ENCODE results near the gene ACTR5. TPM values are rescaled to one million over a fixed set of nuclear protein-coding genes. Genes with fewer than 3 reads are reported as not detected.
A peak's percentile ranks its signal among the peaks of the same experiment; 100 is the strongest.

Gene ACTR5
- total RNA-seq, 1 donor from 2014 or later, result 17.3 TPM

DNA sequence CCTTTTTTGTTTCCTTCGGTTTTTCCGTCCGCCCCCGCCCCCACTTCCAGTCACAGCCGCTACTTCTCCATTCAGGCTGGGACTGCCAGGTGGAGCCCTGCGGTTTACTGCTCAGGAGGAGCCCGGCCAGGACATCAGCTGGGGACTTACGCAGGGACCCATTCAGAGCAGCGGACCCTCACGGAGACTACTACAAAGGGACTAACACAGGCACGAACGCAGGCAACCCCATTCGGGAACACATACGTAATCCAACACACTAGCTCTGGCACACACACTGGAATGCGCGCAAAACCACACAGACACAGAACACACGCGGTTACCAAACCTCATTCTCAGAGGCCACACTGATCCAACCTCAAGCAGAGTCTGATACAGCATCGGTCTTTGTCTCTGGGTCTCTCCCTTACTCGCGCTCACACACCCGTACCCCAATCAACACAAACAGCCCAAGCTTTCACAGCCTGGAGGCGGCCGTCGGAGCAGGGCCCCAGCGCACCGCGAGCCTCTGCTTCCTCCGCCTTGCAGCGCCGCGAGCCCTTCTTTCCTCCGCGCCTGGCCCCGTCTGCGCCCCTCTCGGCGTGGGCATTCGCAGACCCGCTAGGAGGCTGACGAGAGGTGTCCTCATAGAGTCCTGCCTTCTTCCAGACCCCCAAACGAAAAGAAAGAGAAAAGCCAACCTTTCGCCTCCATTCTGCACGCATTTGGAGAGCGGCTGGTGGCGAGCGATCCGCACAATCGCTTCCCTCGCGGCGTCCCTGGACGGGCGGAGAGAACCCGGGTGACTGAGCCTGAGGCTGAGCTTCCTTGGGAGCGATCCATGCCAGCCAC is 25.0 kb upstream of the ACTR5 start:
- Mint-ChIP-seq H3K9me3 (ENCODE audit: unreplicated experiment) (no peaks in the 10 kb centered on the region), H3K36me3 (ENCODE audit: low read depth, unreplicated experiment) (peaks cover 14% of the 10 kb centered on the region), H3K27ac (ENCODE audit: unreplicated experiment) (no peak overlapping the region), H3K4me3 (ENCODE audit: unreplicated experiment) (peak overlapping the region; percentile 85), H3K4me1 (ENCODE audit: unreplicated experiment) (peaks cover 62% of the 10 kb centered on the region), H3K27me3 (ENCODE audit: unreplicated experiment) (peaks cover 45% of the 10 kb centered on the region)
- TF ChIP-seq, protein P1, sequence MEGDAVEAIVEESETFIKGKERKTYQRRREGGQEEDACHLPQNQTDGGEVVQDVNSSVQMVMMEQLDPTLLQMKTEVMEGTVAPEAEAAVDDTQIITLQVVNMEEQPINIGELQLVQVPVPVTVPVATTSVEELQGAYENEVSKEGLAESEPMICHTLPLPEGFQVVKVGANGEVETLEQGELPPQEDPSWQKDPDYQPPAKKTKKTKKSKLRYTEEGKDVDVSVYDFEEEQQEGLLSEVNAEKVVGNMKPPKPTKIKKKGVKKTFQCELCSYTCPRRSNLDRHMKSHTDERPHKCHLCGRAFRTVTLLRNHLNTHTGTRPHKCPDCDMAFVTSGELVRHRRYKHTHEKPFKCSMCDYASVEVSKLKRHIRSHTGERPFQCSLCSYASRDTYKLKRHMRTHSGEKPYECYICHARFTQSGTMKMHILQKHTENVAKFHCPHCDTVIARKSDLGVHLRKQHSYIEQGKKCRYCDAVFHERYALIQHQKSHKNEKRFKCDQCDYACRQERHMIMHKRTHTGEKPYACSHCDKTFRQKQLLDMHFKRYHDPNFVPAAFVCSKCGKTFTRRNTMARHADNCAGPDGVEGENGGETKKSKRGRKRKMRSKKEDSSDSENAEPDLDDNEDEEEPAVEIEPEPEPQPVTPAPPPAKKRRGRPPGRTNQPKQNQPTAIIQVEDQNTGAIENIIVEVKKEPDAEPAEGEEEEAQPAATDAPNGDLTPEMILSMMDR (IDR thresholded peaks at IDR 0.05; ENCODE audit: unreplicated experiment), result no peak
- DNase-seq (ENCODE audit: low spot score), result peak; percentile 25

DNA sequence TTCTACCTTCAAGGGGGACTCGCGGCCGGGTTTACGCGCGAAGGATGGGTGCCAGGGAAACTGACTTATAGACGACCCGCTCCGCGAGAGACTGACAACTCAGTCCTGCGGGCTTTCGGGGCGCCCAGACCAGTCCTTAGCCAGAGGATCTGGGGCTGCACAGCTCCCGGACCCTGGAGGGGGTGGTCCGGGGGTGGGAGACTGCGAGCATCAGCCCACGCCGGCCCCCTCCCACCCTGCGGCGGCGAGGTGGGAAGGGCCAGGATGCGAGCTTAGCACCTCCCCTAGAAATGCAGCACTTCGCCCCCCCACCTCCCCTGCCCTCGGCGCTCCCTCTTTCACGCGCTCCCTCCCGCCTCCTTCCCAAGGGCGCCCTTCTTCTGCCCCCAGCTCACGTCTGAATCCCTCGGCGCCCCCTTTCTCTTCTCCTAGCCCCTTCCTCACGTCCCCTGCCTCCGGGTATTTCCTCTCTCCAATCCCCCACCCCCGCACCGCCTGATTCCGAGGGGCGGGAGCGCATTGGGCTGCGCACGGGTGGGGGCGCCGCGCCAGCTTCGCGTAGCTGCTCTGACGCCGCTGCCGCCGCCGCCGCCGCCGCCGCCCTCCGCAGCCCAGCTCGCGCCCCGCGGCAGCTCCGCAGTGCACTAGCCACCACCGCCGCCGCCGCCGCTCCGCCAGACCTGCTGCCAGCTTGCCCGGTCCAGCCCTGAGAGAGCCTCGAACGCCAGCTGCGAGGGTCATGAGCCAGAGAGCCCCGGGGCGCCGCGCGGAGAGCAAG is 24.2 kb upstream of the ACTR5 start, which contains the start of gene SLC32A1:
SLC32A1 (plus strand) TSS at position 639 of the 778 bp plus-strand sequence. CDS start 239 bp downstream, outside the sequence.
- peaks cover 48% of the 10 kb centered on the region for H3K27me3 Mint-ChIP-seq (ENCODE audit: unreplicated experiment)
- H3K4me3 Mint-ChIP-seq (ENCODE audit: unreplicated experiment), result peak within 1 kb of the TSS; percentile 85
- peaks cover 14% of the 10 kb centered on the region for H3K36me3 Mint-ChIP-seq (ENCODE audit: low read depth, unreplicated experiment)
- DNase-seq (ENCODE audit: low spot score), result peak; percentile 41
- H3K9me3 Mint-ChIP-seq (ENCODE audit: unreplicated experiment), result no peaks in the 10 kb centered on the region
- TF ChIP-seq, protein P1 (IDR thresholded peaks at IDR 0.05; ENCODE audit: unreplicated experiment), result no peak
- peaks cover 68% of the 10 kb centered on the region for H3K4me1 Mint-ChIP-seq (ENCODE audit: unreplicated experiment)
- H3K27ac Mint-ChIP-seq (ENCODE audit: unreplicated experiment), result peak within 1 kb of the TSS; percentile 67

DNA sequence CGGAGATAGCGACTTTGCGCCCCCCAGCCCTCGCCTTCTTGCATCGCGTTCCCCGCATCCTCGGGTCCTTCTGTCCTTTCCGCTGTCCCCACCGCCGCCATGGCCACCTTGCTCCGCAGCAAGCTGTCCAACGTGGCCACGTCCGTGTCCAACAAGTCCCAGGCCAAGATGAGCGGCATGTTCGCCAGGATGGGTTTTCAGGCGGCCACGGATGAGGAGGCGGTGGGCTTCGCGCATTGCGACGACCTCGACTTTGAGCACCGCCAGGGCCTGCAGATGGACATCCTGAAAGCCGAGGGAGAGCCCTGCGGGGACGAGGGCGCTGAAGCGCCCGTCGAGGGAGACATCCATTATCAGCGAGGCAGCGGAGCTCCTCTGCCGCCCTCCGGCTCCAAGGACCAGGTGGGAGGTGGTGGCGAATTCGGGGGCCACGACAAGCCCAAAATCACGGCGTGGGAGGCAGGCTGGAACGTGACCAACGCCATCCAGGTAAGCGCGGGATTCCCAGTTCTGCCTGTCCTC is 23.6 kb upstream of the ACTR5 start:
- Mint-ChIP-seq H3K27ac (ENCODE audit: unreplicated experiment) (peak overlapping the region; percentile 67), H3K36me3 (ENCODE audit: low read depth, unreplicated experiment) (peaks cover 14% of the 10 kb centered on the region), H3K27me3 (ENCODE audit: unreplicated experiment) (peaks cover 53% of the 10 kb centered on the region), H3K4me3 (ENCODE audit: unreplicated experiment) (peak overlapping the region; percentile 79), H3K4me1 (ENCODE audit: unreplicated experiment) (peaks cover 72% of the 10 kb centered on the region), H3K9me3 (ENCODE audit: unreplicated experiment) (no peaks in the 10 kb centered on the region)
- no peak for DNase-seq (ENCODE audit: low spot score)
- TF ChIP-seq, protein P1 (IDR thresholded peaks at IDR 0.05; ENCODE audit: unreplicated experiment), result no peak

DNA sequence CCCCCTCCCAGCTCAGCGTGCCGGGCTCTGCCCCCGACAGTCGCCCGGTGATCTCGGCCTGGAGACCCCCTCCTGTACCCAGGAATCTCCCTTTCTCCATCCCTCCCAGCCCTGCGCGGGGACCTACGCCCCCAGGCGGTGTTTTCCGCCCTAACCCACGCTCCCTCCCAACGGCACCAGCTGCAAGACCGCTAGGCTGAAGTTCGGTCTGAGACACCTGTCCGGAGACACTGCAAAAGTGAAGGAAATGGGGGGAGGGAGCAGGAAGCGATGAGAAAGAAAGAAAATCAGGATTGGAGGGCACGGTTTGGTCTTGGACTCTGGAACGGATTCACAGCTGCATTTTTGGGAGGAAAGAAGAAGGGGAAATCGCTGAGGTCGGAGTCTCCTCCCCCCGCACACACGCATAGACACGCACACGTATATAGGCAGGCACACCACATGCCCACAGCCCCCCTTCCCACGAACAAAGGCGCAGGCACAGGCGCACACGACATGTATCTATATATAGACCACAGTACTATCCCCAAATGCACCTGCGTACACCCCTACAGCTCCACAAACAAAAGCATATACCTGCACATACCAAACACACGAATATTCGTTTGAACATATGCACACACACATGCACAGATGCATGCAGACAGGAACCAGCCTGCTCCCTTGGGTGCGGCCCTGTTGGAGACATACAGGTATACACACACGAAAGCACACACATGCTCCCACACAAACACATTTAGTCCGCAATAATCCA is 22.9 kb upstream of the ACTR5 start:
- peak; percentile 52 for DNase-seq (ENCODE audit: low spot score)
- Mint-ChIP-seq H3K4me3 (ENCODE audit: unreplicated experiment) (peak overlapping the region; percentile 37), H3K36me3 (ENCODE audit: low read depth, unreplicated experiment) (peaks cover 13% of the 10 kb centered on the region), H3K9me3 (ENCODE audit: unreplicated experiment) (no peaks in the 10 kb centered on the region), H3K4me1 (ENCODE audit: unreplicated experiment) (peaks cover 76% of the 10 kb centered on the region), H3K27me3 (ENCODE audit: unreplicated experiment) (peaks cover 58% of the 10 kb centered on the region), H3K27ac (ENCODE audit: unreplicated experiment) (peak overlapping the region; percentile 75)
- TF ChIP-seq, protein P1 (IDR thresholded peaks at IDR 0.05; ENCODE audit: unreplicated experiment), result no peak
